Epithelial cell of prostate (primary cell): Measurements from ENCODE around the gene BAG3.
A peak's percentile ranks its signal among the peaks of the same experiment; 100 is the strongest.
"Not testable (repeated sequence)": the region's sequence is repeated elsewhere in the genome, so short reads cannot be mapped to it uniquely, and the experiment has no call there.

ENCODE experiments used
- DNase-seq: peaks from one replicate; pipeline ENCODE4 v3.0.0-alpha.2; 2011; ENCODE audit warnings: low read depth, low spot score
- H3K27ac ChIP-seq: fragments of 450-650 bp; 2 replicates; pipeline ENCODE4 v1.5.1; 2017; ENCODE audit warnings: mild to moderate bottlenecking

The BAG3 gene

GRCh38 chr10:119650692-119651513, at the start of gene BAG3:
Gene BAG3, plus strand, starts transcription at chr10:119651380. Its CDS starts 296 bp downstream, at chr10:119651676.
- H3K27ac ChIP-seq: peak within 1 kb of the TSS; percentile 93
- peak; percentile 41 for DNase-seq

GRCh38 chr10:119602241-119603095, 48.7 kb upstream of the BAG3 start:
- H3K27ac ChIP-seq: no peak overlapping the region
- DNase-seq: no peak

- H3K27ac ChIP-seq: no peak overlapping the region
- no peak for DNase-seq
Observed at GRCh38 chr10:119604468-119604867, 46.7 kb upstream of the BAG3 start.

GRCh38 chr10:119608316-119609155, 42.6 kb upstream of the BAG3 start:
- DNase-seq: no peak
- no peak overlapping the region for H3K27ac ChIP-seq

GRCh38 chr10:119609516-119609915, 41.7 kb upstream of the BAG3 start:
- no peak for DNase-seq
- no peak overlapping the region for H3K27ac ChIP-seq

GRCh38 chr10:119611433-119611832, 39.7 kb upstream of the BAG3 start:
- DNase-seq: no peak

GRCh38 chr10:119613741-119614140, 37.4 kb upstream of the BAG3 start:
- no peak overlapping the region for H3K27ac ChIP-seq
- no peak for DNase-seq

More at GRCh38 chr10:119611433-119611832, 39.7 kb upstream of the BAG3 start:
- no peak overlapping the region for H3K27ac ChIP-seq

- no peak for DNase-seq
- no peak overlapping the region for H3K27ac ChIP-seq
Observed at GRCh38 chr10:119614686-119615085, 36.5 kb upstream of the BAG3 start.

GRCh38 chr10:119616882-119617570, 34.2 kb upstream of the BAG3 start:
- no peak for DNase-seq

GRCh38 chr10:119619215-119619614, 32.0 kb upstream of the BAG3 start:
- no peak overlapping the region for H3K27ac ChIP-seq
- no peak for DNase-seq

More at GRCh38 chr10:119616882-119617570, 34.2 kb upstream of the BAG3 start:
- H3K27ac ChIP-seq: no peak overlapping the region

GRCh38 chr10:119619811-119620210, 31.4 kb upstream of the BAG3 start:
- DNase-seq: not testable (repeated sequence)
- peak overlapping the region; percentile 8 for H3K27ac ChIP-seq

GRCh38 chr10:119620241-119621077, 30.7 kb upstream of the BAG3 start:
- peak overlapping the region; percentile 8 for H3K27ac ChIP-seq
- DNase-seq: no peak

- DNase-seq: no peak
- H3K27ac ChIP-seq: no peak overlapping the region
Observed at GRCh38 chr10:119621078-119621384, 30.1 kb upstream of the BAG3 start.

- H3K27ac ChIP-seq: no peak overlapping the region
- no peak for DNase-seq
Observed at GRCh38 chr10:119625570-119626280, 25.5 kb upstream of the BAG3 start.

GRCh38 chr10:119630300-119630699, 20.9 kb upstream of the BAG3 start:
- no peak overlapping the region for H3K27ac ChIP-seq
- DNase-seq: no peak

- no peak for DNase-seq
- no peak overlapping the region for H3K27ac ChIP-seq
Observed at GRCh38 chr10:119633538-119634218, 17.5 kb upstream of the BAG3 start.

- no peak overlapping the region for H3K27ac ChIP-seq
Observed at GRCh38 chr10:119634219-119634544, 17.0 kb upstream of the BAG3 start.

GRCh38 chr10:119637631-119638030, 13.5 kb upstream of the BAG3 start:
- no peak overlapping the region for H3K27ac ChIP-seq

More at GRCh38 chr10:119634219-119634544, 17.0 kb upstream of the BAG3 start:
- no peak for DNase-seq

More at GRCh38 chr10:119637631-119638030, 13.5 kb upstream of the BAG3 start:
- no peak for DNase-seq
